NCI-H748 treated with DMSO at 0.1 percent for 48 hours (cell line): ENCODE measurements around the gene DCDC1.

Source experiments
- DNase-seq: peaks from one replicate; lab custom pipeline; 2025; lab: John Stamatoyannopoulos, UW

Gene DCDC1

DNA sequence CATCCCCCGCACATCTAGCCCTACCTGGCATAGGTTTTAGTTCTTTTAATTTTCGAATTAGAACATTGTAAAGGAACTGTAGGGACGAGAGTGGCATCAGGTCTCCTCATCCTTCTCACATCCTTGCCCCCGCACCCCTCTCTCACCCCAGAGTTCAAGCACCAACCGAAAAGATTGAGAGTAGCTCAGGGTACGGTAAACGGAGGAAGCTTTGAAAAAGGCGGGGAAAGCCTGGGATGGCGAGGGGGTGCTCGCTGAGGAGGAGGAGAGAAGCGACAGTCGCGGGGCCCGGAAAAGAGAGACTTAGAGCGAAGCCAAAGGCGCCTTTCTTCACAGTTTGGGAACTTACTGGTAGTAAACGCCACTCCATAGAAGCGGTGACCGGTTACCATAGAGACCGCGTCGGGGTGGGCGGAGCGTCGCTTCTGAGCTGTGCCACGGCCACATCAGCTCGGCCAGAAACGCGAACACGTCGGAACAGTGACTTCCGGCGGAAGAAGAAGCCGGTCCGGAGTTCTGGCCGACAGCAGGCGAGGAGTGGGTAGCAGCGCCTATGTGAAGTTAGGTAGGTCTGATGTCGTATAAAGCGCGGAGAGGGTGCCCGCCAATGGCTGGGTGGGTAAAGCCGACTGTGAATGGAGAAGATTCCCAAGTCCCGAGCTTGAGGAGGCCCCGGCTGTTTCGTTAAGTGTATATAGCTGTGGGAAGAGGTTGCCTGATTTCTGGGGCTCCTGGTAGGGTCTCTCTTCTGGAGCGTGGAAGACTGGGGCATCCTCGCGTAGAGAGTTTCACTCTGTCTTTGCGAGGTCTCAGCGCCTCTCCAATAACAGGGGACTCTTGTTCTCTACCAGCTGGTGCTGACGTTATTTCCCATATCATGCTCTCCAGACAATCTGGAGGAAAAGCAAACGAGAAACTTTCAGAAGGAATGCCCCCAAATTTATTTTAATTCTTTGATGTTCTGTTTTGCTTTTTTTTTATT lies at the start of gene DCDC1, which contains the start of gene DNAJC24:
Gene DCDC1, minus strand, starts transcription at position 392 of the 982 bp plus-strand sequence. CDS start 41,459 bp downstream, outside the sequence.
Gene DNAJC24, plus strand, starts transcription at position 513 of the 982 bp plus-strand sequence. CDS start 889 bp downstream, outside the sequence.
- peak; percentile 94 for DNase-seq

- no peak for DNase-seq
Observed at GRCh38 chr11:31419138-31419537, 49.6 kb upstream of the DCDC1 start.

DNA sequence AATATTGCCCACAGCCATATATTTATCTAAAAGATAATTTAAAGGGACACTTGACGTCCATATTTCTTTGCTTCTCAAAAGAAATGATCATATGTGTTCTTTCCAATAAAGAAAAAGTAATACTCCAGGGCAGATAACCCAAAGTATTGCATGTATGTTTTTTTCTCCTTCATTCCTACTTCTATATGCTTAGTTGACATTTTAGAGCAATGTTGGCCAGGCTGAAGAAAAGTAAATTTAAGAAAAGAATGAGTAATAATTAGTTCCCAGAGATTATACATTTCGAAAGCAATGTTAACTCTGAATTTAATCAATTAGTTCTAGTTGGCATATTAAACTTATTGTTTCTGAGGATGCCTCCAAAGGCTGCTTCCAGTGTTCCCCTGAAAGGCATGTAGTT lies 48.3 kb upstream of the DCDC1 start:
- no peak for DNase-seq

DNA sequence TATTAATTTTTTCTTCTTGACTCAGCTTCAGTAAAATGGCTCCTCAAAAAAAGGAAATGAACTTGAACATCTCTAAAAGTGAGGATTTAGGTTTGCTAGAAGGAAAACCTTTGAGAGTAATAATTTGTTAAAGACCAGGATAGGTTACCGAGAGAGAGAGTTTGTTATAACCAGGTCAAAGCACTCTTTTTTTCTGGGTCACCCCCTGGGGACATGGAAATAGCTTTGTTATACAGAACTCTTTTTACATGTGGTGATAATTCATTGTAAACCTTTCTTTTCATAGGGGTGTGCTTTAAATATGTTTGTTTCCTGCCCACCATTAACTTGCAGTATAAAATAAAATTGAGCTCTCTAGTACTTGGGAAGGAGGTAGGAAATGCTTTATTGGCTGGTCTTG lies 47.8 kb upstream of the DCDC1 start:
- peak; percentile 51 for DNase-seq

GRCh38 chr11:31415435-31415834 lies 45.9 kb upstream of the DCDC1 start:
- no peak for DNase-seq

- DNase-seq, result no peak
Observed at GRCh38 chr11:31414338-31414737, 44.8 kb upstream of the DCDC1 start.

DNA sequence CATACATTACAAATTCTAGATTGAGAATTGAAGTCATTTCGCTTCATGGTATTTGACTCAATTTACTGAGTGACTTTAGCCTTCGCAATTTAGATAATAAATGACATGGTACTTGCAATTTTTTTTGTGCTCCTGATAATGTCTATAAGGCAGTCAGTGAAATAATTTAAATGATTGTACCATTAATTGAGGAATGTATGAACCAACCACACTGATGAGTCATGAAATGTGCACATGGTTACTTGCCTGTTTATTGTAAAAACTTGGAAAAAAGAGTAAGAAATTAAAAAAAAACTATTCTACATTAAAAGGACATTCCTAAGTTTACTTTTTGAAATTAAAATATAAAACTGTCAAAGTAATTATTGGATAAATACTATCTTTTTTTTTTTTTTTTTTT lies 43.4 kb upstream of the DCDC1 start:
- no peak for DNase-seq

DNA sequence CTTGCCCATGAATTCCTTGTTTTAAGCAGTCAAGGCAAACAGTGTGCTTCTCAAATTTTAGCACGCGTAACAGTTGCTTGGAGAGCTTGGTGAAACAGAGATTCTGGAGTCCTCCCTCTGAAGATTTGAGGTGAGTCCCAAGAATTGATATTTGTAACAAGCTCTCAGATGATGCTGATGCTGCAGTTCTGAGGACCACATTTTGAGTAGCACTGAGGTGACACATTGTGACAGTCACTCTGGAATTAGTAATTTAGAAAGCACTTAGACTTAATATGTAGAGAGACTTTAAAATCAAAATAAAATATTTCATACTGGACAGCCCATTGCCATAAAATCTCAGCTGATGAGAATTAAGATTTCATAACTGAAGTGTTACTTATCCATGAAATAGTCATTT lies 38.7 kb upstream of the DCDC1 start:
- no peak for DNase-seq

GRCh38 chr11:31404614-31405013 lies 35.1 kb upstream of the DCDC1 start:
- no peak for DNase-seq

- DNase-seq, result peak; percentile 14
Observed at GRCh38 chr11:31397239-31397834, 27.8 kb upstream of the DCDC1 start.

- no peak for DNase-seq
Observed at GRCh38 chr11:31387379-31387778, 17.8 kb upstream of the DCDC1 start.

GRCh38 chr11:31383116-31383515 lies 13.6 kb upstream of the DCDC1 start:
- no peak for DNase-seq

DNA sequence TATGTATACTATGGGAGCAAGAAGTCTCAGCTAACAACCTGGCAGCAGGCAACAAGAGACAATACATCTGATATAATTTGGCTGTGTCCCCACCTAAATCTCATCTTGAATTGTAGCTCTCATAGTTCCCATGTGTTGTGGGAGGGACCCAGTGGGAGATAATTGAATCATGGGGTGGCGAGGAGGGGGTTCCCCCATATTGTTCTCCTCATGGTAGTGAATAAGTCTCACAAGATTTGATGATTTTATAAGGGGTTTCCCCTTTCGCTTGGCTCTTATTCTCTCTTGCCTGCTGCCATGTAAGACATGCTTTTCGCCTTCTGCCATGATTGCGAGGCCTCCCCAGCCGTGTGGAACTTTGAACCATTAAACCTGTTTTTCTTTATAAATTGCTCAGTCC lies 6.3 kb upstream of the DCDC1 start:
- DNase-seq, result no peak

GRCh38 chr11:31366795-31367194 lies 2.7 kb downstream of the DCDC1 start:
- DNase-seq, result no peak

DNA sequence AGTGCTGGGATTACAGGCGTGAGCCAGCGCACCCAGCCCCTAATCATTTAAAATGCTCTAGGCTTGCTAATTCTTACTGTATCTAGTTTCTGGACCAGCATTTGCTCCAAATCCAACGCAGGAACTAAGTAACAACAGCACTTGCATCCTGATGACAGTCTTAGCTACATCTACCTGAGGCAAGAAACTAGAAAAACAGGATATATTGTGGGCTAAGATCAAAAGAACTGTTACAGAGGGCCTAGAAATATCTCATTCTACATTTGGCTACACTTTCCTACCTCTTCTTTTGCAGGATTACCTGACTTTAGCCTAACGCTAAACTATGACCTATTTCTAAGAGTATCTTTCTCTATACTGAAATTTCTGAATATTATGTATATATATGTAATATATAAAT lies 7.8 kb downstream of the DCDC1 start:
- DNase-seq, result no peak

GRCh38 chr11:31355817-31356216 lies 13.7 kb downstream of the DCDC1 start:
- no peak for DNase-seq

DNA sequence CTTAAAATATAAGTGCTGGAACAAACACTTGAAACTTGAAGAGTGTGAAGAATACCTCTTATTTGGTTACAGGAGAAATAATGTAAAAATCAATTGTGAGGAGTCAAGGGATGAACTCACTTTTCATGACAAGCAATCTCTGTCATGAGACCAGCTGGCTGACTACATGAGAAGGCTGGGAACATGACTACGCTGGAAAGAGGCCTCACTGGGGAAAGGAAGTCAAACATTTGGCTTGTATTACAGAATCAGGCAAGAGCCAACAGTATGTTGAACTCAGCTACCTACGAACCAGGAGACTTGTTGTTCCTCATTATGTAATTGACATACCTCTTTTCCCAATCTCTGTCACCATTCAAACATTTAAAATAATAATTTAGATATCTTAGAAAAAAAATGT lies 14.4 kb downstream of the DCDC1 start:
- peak; percentile 43 for DNase-seq

- DNase-seq, result no peak
Observed at GRCh38 chr11:31351168-31351567, 18.4 kb downstream of the DCDC1 start.

DNA sequence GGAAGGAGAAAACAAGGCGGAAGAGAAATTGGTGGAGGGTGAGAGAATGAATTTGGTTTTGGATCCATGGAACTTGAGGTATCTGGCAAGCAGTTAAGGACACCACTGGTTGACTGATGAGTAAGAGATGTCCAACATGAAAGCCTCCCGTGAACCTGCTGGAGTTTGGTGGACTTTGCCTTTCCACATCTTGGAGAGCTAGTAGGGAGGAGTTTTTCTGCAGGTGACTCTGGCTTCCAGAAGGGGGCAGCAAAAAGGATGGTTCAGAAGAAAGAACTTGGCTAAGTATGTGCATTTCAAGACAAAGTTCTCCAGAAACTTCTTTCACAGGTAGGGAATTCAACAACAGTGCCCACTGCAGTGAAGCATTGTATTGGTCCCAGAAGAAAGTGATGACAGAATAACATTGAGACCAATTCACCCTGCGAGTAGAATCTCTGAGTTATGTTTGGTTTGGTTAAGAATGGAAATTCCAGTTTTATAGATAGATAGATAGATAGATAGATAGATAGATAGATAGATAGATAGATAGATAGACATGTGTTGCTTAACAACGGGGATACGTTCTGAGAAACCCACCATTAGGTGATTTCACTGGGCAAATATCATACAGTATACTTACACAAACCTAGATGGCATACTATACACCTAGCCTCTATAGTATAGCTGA lies 28.5 kb downstream of the DCDC1 start:
- DNase-seq, result peak; percentile 29

DNA sequence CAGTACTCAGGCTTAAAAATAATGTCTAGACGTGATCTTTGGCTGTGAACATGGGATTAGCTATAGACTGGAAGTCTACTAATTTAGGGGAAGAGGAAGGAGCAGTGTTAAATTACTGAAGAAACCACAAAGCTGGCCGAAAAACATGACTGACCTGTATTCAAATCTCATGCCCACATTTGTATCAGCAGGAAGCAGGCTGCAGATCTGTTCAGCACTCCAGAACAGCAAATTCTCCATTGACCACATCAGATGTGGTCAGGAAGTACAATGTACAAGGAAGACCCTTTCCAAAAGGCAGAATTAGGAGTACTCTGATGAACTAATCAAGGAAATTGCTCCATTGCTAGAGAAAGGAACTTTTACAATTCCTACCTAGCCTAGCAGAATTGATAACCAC lies 31.7 kb downstream of the DCDC1 start:
- DNase-seq, result no peak

DNA sequence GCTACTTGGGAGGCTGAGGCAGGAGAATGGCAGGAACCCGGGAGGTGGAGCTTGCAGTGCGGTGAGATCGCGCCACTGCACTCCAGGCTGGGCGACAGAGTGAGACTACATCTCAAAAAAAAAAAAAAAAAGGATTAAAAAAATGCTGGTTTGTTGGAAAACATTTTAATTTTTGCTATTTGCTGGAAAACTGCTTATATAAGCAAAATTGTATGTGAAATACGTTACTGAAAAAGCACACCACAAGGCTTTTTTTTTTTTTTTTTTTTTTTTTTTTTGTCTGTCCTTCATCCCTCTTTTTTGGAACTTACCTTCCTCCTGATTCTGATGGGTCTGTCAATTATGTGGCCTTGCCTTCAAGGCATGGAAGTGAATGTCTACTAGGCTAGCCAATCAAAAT lies 40.8 kb downstream of the DCDC1 start:
- no peak for DNase-seq

DNA sequence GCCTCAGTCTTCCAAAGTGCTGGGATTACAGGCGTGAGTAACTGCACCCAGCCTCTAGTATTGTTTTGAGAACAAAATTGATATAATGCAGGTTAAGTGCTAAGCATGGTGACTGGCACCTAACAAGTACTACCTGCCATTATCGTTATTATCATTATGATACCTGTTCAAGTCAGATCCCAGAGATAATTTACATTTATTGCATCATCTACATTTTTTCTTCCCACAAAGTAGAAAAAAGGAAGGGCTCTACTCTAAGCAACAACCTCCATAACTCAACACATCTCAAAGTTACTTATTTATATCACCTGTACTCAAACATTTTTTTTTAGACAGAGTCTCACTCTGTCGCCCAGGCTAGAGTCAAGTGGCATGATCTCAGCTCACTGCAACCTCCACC lies 42.1 kb downstream of the DCDC1 start:
- no peak for DNase-seq
